Measurements from ENCODE around the gene ATP5ME.
"Not testable (repeated sequence)": the region's sequence is repeated elsewhere in the genome, so short reads cannot be mapped to it uniquely, and the experiment has no call there.

Gene ATP5ME

DNA sequence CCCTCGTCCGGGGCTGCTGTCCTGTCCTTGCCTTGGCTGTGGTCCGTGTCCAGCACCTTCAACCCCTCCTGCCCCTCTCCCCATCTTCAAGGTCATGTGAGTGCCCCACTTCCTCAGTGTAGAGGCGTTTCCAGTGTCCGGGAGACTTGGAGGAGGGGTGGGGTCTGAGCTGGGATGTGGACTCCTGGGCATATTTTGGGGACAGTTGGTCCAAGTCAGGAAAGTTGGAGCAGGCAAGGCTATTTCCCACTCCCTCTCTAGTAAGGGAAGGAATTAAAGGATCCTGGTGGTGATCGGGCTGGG, 34.5 kb upstream of the ATP5ME start:
- TF ChIP-seq, protein P1, sequence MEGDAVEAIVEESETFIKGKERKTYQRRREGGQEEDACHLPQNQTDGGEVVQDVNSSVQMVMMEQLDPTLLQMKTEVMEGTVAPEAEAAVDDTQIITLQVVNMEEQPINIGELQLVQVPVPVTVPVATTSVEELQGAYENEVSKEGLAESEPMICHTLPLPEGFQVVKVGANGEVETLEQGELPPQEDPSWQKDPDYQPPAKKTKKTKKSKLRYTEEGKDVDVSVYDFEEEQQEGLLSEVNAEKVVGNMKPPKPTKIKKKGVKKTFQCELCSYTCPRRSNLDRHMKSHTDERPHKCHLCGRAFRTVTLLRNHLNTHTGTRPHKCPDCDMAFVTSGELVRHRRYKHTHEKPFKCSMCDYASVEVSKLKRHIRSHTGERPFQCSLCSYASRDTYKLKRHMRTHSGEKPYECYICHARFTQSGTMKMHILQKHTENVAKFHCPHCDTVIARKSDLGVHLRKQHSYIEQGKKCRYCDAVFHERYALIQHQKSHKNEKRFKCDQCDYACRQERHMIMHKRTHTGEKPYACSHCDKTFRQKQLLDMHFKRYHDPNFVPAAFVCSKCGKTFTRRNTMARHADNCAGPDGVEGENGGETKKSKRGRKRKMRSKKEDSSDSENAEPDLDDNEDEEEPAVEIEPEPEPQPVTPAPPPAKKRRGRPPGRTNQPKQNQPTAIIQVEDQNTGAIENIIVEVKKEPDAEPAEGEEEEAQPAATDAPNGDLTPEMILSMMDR (IDR thresholded peaks at IDR 0.05; ENCODE audit: low read depth, low read length): no peak
- DNase-seq (ENCODE audit: extremely low read depth, low read depth): no peak

- TF ChIP-seq, protein P1 (IDR thresholded peaks at IDR 0.05; ENCODE audit: low read depth, low read length): no peak
These were observed 34.0 kb upstream of the ATP5ME start for GRCh38 chr4:707929-708630.

GRCh38 chr4:706834-707598, 32.9 kb upstream of the ATP5ME start:
- TF ChIP-seq, protein P1 (IDR thresholded peaks at IDR 0.05; ENCODE audit: low read depth, low read length): no peak
- no peak for DNase-seq (ENCODE audit: extremely low read depth, low read depth)

More at GRCh38 chr4:707929-708630, 34.0 kb upstream of the ATP5ME start:
- DNase-seq (ENCODE audit: extremely low read depth, low read depth): no peak

- not testable (repeated sequence) for DNase-seq (ENCODE audit: extremely low read depth, low read depth)
These were observed 32.1 kb upstream of the ATP5ME start for GRCh38 chr4:706083-706633.

DNA sequence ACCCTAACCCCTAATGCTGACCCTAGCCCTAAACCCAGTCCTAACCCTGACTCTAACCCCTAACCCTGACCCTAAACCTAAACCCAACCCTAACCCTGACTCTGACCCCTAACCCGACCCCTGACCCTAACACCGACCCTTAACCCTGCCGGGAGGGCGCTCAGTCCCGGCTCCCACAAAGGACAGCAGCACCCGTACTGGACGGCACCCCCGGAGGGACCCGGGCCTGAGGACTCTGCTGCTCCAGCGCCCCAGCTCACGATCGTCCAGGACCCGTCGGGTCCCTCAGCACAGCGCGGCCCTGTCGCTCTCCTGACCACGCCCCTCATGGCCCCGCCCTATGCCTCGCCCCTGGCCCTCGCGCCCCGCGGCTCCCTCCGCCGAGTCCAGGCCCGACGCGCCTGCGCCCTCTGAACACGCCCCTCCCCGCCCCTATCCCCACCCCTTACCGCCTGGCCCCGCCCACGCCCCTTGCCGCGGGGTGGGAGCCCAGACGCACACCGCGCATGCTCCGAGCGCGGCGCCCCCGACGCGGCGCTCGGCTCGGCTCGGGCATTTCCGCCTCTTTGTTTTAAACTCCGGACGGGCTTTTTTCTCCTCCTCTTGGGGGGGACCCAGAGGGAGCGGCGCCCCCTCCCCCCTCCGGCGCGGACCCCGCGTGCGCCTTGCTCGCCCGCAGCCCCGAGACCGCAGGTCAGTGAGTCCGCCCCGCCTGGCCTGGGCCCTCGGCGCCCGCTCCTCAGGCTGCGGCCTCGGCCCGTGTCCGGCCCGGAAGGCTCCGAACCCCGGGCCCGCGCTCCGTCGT, 31.4 kb upstream of the ATP5ME start, which contains the start of gene PCGF3:
Gene PCGF3, plus strand, starts transcription at position 555 of the 805 bp plus-strand sequence. CDS start 27,849 bp downstream, outside the sequence.
- TF ChIP-seq, protein P1 (IDR thresholded peaks at IDR 0.05; ENCODE audit: low read depth, low read length): no peak
- peak; percentile 89 for DNase-seq (ENCODE audit: extremely low read depth, low read depth)

DNA sequence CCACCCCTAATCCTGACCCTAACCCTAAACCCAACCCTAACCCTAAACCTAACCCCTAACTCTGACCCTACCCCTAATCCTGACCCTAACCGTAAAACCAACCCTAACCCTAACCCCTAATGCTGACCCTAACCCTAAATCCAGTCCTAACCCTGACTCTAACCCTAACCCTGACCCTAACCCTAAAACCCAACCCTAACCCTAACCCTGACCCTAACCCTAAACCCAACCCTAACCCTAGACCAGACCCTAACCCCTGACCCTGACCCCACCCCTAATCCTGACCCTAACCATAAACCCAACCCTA, 30.8 kb upstream of the ATP5ME start:
- TF ChIP-seq, protein P1 (IDR thresholded peaks at IDR 0.05; ENCODE audit: low read depth, low read length): no peak
- DNase-seq (ENCODE audit: extremely low read depth, low read depth): no peak

DNA sequence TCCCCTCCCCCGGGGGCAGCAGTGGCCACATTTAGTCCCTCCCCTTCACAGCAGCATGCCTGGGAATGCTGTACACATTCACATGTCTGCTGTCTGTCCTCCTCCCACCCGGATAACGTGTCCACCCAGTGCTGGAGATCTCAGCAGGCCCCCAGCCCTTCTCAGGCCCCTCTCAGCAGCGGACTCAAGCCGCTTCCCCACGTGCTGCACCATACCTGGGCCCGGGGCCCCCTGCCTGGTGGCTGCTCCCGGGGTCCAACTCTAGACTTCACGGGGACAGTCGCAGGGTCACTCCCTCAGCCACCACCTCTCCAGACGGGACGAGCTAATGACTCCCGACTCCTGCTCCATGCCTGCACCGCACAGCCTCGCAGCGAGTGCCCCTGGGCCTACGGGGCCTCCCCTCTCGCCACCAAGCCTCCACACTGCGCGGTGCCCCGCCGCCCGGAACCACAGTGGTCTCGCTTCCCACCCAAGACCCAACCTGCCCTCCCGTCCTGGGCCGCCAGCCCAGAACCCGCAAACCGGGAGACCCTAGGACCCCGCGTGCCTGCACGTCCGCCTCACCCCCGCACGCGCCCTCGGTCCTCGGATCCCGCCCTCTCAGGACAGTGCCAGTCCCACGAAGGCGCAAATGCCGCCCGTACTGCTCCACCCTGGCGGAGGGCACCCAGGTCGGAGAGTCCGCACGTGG, 30.3 kb upstream of the ATP5ME start:
- TF ChIP-seq, protein P1 (IDR thresholded peaks at IDR 0.05; ENCODE audit: low read depth, low read length): no peak
- no peak for DNase-seq (ENCODE audit: extremely low read depth, low read depth)

Measured in AG09319 (cell line).